GM12801 (cell line): ENCODE measurements around the gene SSU72.

Experiments used
- CTCF ChIP-seq: IDR thresholded peaks from one replicate; pipeline ENCODE4 v1.5.1; 2011; ENCODE audit warnings: control low read depth; ENCODE audit not compliant: insufficient read length; ENCODE audit errors: extremely low read depth

SSU72 gene

GRCh38 chr1:1559066-1559465 is 15.6 kb downstream of the SSU72 start:
- TF ChIP-seq CTCF: no peak

GRCh38 chr1:1558591-1558990 is 16.1 kb downstream of the SSU72 start:
- no peak for TF ChIP-seq CTCF

GRCh38 chr1:1556505-1556904 is 18.2 kb downstream of the SSU72 start:
- no peak for TF ChIP-seq CTCF

GRCh38 chr1:1554926-1555915 is 19.4 kb downstream of the SSU72 start:
- no peak for TF ChIP-seq CTCF

GRCh38 chr1:1554550-1554925 is 20.1 kb downstream of the SSU72 start:
- no peak for TF ChIP-seq CTCF

- no peak for TF ChIP-seq CTCF
Measured at GRCh38 chr1:1553821-1554494, 20.7 kb downstream of the SSU72 start.

GRCh38 chr1:1552263-1552639 is 22.4 kb downstream of the SSU72 start:
- TF ChIP-seq CTCF: no peak
